ENCODE measurements around the gene FBXL14.

DNA sequence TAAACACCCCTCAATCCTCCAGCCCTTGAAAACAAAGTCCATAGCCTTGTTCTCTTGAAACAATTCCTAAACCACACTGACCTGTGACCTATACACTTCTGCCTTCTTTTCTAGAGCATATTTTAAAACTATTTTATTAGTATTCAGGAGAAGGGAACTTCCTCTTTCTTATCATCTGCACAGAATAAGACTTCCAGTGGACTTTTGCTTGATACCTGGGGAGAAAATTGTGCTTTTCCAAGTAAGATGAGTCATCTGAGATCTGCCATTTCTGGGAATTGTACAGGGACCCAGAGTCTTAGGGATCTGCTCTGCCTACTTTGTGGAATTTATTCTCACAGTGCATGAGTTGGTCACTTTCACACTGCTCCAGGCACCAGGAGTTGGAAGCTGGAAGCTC, 24.1 kb upstream of the FBXL14 start:
- TF ChIP-seq, protein P1, sequence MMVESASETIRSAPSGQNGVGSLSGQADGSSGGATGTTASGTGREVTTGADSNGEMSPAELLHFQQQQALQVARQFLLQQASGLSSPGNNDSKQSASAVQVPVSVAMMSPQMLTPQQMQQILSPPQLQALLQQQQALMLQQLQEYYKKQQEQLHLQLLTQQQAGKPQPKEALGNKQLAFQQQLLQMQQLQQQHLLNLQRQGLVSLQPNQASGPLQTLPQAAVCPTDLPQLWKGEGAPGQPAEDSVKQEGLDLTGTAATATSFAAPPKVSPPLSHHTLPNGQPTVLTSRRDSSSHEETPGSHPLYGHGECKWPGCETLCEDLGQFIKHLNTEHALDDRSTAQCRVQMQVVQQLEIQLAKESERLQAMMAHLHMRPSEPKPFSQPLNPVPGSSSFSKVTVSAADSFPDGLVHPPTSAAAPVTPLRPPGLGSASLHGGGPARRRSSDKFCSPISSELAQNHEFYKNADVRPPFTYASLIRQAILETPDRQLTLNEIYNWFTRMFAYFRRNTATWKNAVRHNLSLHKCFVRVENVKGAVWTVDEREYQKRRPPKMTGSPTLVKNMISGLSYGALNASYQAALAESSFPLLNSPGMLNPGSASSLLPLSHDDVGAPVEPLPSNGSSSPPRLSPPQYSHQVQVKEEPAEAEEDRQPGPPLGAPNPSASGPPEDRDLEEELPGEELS (CRISPR knock-in tag; IDR thresholded peaks at IDR 0.05; ENCODE audit: borderline replicate concordance) = no peak
- peak in 1 of 2 experiments; percentile 47; a peak in 1 of 4 replicates for TF ChIP-seq RCOR1 (IDR thresholded peaks at IDR 0.05; ENCODE audit: borderline replicate concordance in 1 of 2, low read depth in 2 of 2, low read length in 2 of 2)
- no peak for TF ChIP-seq NFRKB (IDR thresholded peaks at IDR 0.05; ENCODE audit: low read depth)
- TF ChIP-seq, protein P2, sequence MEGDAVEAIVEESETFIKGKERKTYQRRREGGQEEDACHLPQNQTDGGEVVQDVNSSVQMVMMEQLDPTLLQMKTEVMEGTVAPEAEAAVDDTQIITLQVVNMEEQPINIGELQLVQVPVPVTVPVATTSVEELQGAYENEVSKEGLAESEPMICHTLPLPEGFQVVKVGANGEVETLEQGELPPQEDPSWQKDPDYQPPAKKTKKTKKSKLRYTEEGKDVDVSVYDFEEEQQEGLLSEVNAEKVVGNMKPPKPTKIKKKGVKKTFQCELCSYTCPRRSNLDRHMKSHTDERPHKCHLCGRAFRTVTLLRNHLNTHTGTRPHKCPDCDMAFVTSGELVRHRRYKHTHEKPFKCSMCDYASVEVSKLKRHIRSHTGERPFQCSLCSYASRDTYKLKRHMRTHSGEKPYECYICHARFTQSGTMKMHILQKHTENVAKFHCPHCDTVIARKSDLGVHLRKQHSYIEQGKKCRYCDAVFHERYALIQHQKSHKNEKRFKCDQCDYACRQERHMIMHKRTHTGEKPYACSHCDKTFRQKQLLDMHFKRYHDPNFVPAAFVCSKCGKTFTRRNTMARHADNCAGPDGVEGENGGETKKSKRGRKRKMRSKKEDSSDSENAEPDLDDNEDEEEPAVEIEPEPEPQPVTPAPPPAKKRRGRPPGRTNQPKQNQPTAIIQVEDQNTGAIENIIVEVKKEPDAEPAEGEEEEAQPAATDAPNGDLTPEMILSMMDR (IDR thresholded peaks at IDR 0.05 in 2 of 3, conservative IDR thresholded peaks at IDR 0.05 in 1 of 3; ENCODE audit: insufficient read depth in 2 of 3, low read depth in 1 of 3, low read length in 3 of 3) = no peak
- TF ChIP-seq KLF6 (CRISPR knock-in tag; IDR thresholded peaks at IDR 0.05; ENCODE audit: borderline replicate concordance) = no peak
- TF ChIP-seq RFX5 (IDR thresholded peaks at IDR 0.05; ENCODE audit: low read depth, low read length) = no peak
- no peak for TF ChIP-seq PHB (CRISPR knock-in tag; IDR thresholded peaks at IDR 0.05)
- TF ChIP-seq GTF2F1 (IDR thresholded peaks at IDR 0.05; ENCODE audit: low read depth, low read length) = no peak
